Fibroblast of lung (primary cell): ENCODE data around the gene LRMDA. TPM values are rescaled to one million over a fixed set of nuclear protein-coding genes. Genes with fewer than 3 reads are reported as not detected.

Experiments
- DNase-seq, 2 donors: peaks; one replicate each; pipeline versions ENCODE4 v3.0.0 to v3.0.0-alpha.2; 2010; ENCODE audit warnings: low read depth in 2 of 2
- H2AFZ ChIP-seq: 2 replicates; pipeline ENCODE4 v1.5.1; 2012; ENCODE audit warnings: low read length, control low read depth, inconsistent platforms
- H3K27ac ChIP-seq: 2 replicates; pipeline ENCODE4 v1.5.1; 2011; ENCODE audit warnings: low read length, control low read depth; ENCODE audit not compliant: insufficient read depth
- H3K27me3 ChIP-seq: 2 replicates; pipeline ENCODE4 v1.5.1; 2011; ENCODE audit warnings: mild to moderate bottlenecking, low read length; ENCODE audit not compliant: control insufficient read depth, insufficient read depth
- H3K36me3 ChIP-seq: 2 replicates; pipeline ENCODE4 v1.5.1; 2011; ENCODE audit warnings: low read length; ENCODE audit not compliant: control insufficient read depth, insufficient read depth
- H3K4me1 ChIP-seq: 2 replicates; pipeline ENCODE4 v1.5.1; 2011; ENCODE audit warnings: low read length; ENCODE audit not compliant: control insufficient read depth, insufficient read depth; ENCODE audit errors: extremely low read depth
- H3K4me2 ChIP-seq: 2 replicates; pipeline ENCODE4 v1.5.1; 2011; ENCODE audit warnings: low read length, control low read depth; ENCODE audit not compliant: insufficient read depth; ENCODE audit errors: extremely low read depth
- H3K4me3 ChIP-seq, 4 experiments: fragments of 200-600 bp in 1 of 4; sonication (generic) in 1 of 4; replicated peaks in 1 of 4; 2 replicates each; pipeline ENCODE4 v1.5.1; 2011 to 2016; ENCODE audit warnings: low read length in 4 of 4, low read depth in 3 of 4, mild to moderate bottlenecking in 3 of 4, control low read depth in 2 of 4, inconsistent platforms in 1 of 4, mixed read lengths in 1 of 4; ENCODE audit not compliant: insufficient read depth in 1 of 4; ENCODE audit errors: control extremely low read depth in 1 of 4
- H3K79me2 ChIP-seq: 2 replicates; pipeline ENCODE4 v1.5.1; 2012; ENCODE audit warnings: mild to moderate bottlenecking, low read length, inconsistent platforms; ENCODE audit not compliant: control insufficient read depth, insufficient read depth
- H3K9ac ChIP-seq: 2 replicates; pipeline ENCODE4 v1.5.1; 2011; ENCODE audit warnings: mild to moderate bottlenecking, low read length, control low read depth; ENCODE audit not compliant: insufficient read depth
- H3K9me3 ChIP-seq: 2 replicates; pipeline ENCODE4 v1.5.1; 2012; ENCODE audit warnings: low read depth, low read length; ENCODE audit not compliant: control insufficient read depth, insufficient read depth
- H4K20me1 ChIP-seq: 2 replicates; pipeline ENCODE4 v1.5.1; 2011; ENCODE audit warnings: low read length; ENCODE audit not compliant: control insufficient read depth, insufficient read depth; ENCODE audit errors: extremely low read depth
- CTCF ChIP-seq, 2 donors: IDR thresholded peaks in 1 of 2; conservative IDR thresholded peaks in 1 of 2; 1 replicate in 1 of 2; 2 replicates in 1 of 2; pipeline ENCODE4 v1.5.1; 2011 to 2012; ENCODE audit warnings: low read length in 2 of 2, control low read depth in 1 of 2, inconsistent platforms in 1 of 2, low read depth in 1 of 2, mild to moderate bottlenecking in 1 of 2
- EZH2 ChIP-seq: IDR thresholded peaks from 2 replicates; pipeline ENCODE4 v1.5.1; 2012; ENCODE audit warnings: low read length, control low read depth, mild to moderate bottlenecking; ENCODE audit errors: missing control alignments
- polyA plus RNA-seq, 2 donors: library from polyadenylated mRNA; depleted of rRNA in 1 of 2; stranded (reverse) in 1 of 2; unstranded in 1 of 2; fragments of >200 nt; gene quantifications; 2 replicates each; pipeline ENCODE4 v1.2.1, GENCODE V29; 2011 to 2012; ENCODE audit warnings: missing spikeins in 1 of 2
- total RNA-seq: library from RNA; depleted of rRNA; stranded (reverse); fragments of >200 nt; gene quantifications from 2 replicates; pipeline ENCODE4 v1.2.1, GENCODE V29; 2014

LRMDA gene
- total and polyA plus RNA-seq, 2 donors (not counting 1 experiment from before 2014, with no cell fraction given), result 1.7 to 2.0 TPM

DNA sequence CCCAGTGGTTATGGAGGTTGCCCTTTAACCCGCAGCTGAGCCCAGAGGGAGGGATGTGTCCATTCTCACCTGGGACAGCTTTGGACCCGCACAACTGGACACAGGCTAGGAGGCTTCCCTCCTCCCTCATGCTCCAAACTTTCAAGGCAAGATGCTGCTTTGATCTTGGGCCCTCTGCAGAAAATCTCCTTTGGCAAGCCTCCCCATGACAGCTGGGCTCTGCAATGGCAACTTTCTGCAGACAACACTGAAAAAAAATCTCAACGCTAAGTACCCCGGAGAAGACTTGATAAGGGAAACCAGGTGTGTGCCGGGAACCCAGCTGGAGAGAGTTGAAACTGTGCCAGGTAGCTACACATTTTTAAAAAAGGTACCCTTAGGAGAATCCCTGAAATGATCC lies 610.1 kb downstream of the LRMDA start:
- Histone ChIP-seq H3K27me3 (peaks cover 7% of the 10 kb centered on the region), H3K9ac (no peak overlapping the region), H3K4me1 (no peaks in the 10 kb centered on the region), H2AFZ (no peak overlapping the region), H3K9me3 (no peaks in the 10 kb centered on the region), H3K27ac (no peak overlapping the region), H4K20me1 (no peaks in the 10 kb centered on the region), H3K4me3 (no peak overlapping the region), H3K4me2 (no peak overlapping the region), H3K79me2 (no peaks in the 10 kb centered on the region), H3K36me3 (no peaks in the 10 kb centered on the region)
- TF ChIP-seq CTCF (conservative IDR thresholded peaks at IDR 0.05 in 1 of 2, IDR thresholded peaks at IDR 0.05 in 1 of 2; ENCODE audit: low read depth in 1 of 2, low read length in 2 of 2) (no peak), EZH2 (no peak)
- no peak for DNase-seq

DNA sequence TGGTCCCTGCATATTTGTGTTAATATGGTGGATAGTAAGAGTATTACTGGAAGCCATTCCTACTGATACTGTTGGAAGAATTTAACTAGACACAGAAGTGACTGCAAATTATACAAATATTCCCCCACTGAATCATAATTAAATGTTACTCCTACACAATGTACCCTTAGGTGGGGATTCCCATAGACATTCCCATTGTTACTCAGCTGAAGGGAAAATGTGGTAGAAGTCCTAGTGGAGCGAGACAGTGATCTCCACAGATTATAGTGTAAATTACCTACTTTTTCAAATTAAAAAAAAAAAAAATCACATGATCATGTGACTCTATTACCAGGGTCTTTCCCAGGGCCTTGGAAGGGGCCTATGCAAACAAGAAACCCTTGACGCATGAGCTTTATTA lies 611.8 kb downstream of the LRMDA start:
- Histone ChIP-seq H3K79me2 (no peaks in the 10 kb centered on the region), H3K4me2 (no peak overlapping the region), H4K20me1 (no peaks in the 10 kb centered on the region), H3K36me3 (no peaks in the 10 kb centered on the region), H3K27me3 (peaks cover 10% of the 10 kb centered on the region), H3K9ac (no peak overlapping the region), H3K4me3 (no peak overlapping the region), H3K4me1 (no peaks in the 10 kb centered on the region), H3K27ac (no peak overlapping the region), H3K9me3 (no peaks in the 10 kb centered on the region), H2AFZ (no peak overlapping the region)
- TF ChIP-seq CTCF (conservative IDR thresholded peaks at IDR 0.05 in 1 of 2, IDR thresholded peaks at IDR 0.05 in 1 of 2; ENCODE audit: low read depth in 1 of 2, low read length in 2 of 2) (no peak), EZH2 (no peak)
- peak in 1 of 2 donors; percentile 40 for DNase-seq

- Histone ChIP-seq H3K4me1 (no peaks in the 10 kb centered on the region), H3K36me3 (no peaks in the 10 kb centered on the region), H3K27ac (no peak overlapping the region), H3K9me3 (no peaks in the 10 kb centered on the region), H3K9ac (no peak overlapping the region), H4K20me1 (no peaks in the 10 kb centered on the region), H3K27me3 (peaks cover 10% of the 10 kb centered on the region), H3K4me3 (no peak overlapping the region), H2AFZ (no peak overlapping the region), H3K4me2 (no peak overlapping the region), H3K79me2 (no peaks in the 10 kb centered on the region)
- no peak for DNase-seq
- no peak for TF ChIP-seq CTCF (conservative IDR thresholded peaks at IDR 0.05 in 1 of 2, IDR thresholded peaks at IDR 0.05 in 1 of 2; ENCODE audit: low read depth in 1 of 2, low read length in 2 of 2)
- TF ChIP-seq EZH2, result no peak
Observed at GRCh38 chr10:76044751-76045150, 613.3 kb downstream of the LRMDA start.
